CD14-positive monocyte (primary cell): ENCODE results near the gene YJU2. TPM values are rescaled to one million over a fixed set of nuclear protein-coding genes. Genes with fewer than 3 reads are reported as not detected.
"Not testable (repeated sequence)": the region's sequence is repeated elsewhere in the genome, so short reads cannot be mapped to it uniquely, and the experiment has no call there.

ENCODE experiments used
- DNase-seq, 3 donors: peaks; one replicate each; pipeline ENCODE4 v3.0.0-alpha.2; 2011 to 2022
- H2AFZ ChIP-seq: 2 replicates; pipeline ENCODE4 v1.6.0; 2012; ENCODE audit warnings: mild to moderate bottlenecking, low read depth, low read length, inconsistent platforms; ENCODE audit not compliant: insufficient read depth, poor library complexity, severe bottlenecking
- H3K27ac ChIP-seq, 2 donors: 1 replicate in 1 of 2; 2 replicates in 1 of 2; pipeline ENCODE4 v1.5.1; 2012 to 2013; ENCODE audit warnings: low read length in 2 of 2, control low read depth in 1 of 2, inconsistent platforms in 1 of 2, low read depth in 1 of 2, mild to moderate bottlenecking in 1 of 2
- H3K27me3 ChIP-seq, 2 donors: one replicate each; pipeline versions ENCODE4 v1.6.0 to v1.6.1; 2011 to 2013; ENCODE audit warnings: low read length in 2 of 2; ENCODE audit not compliant: control insufficient read depth in 2 of 2, insufficient read depth in 2 of 2
- H3K36me3 ChIP-seq, 2 donors: replicated peaks in 1 of 2; 1 replicate in 1 of 2; 2 replicates in 1 of 2; pipeline versions ENCODE4 v1.5.1 to v1.6.1; 2012 to 2013; ENCODE audit warnings: low read length in 2 of 2, control low read depth in 1 of 2, inconsistent platforms in 1 of 2, mild to moderate bottlenecking in 1 of 2; ENCODE audit not compliant: insufficient read depth in 2 of 2, control insufficient read depth in 1 of 2
- H3K4me1 ChIP-seq, 2 donors: 1 replicate in 1 of 2; 2 replicates in 1 of 2; pipeline versions ENCODE4 v1.5.1 to v1.6.1; 2012 to 2013; ENCODE audit warnings: low read length in 2 of 2, control low read depth in 1 of 2, inconsistent platforms in 1 of 2, mild to moderate bottlenecking in 1 of 2, moderate library complexity in 1 of 2; ENCODE audit not compliant: insufficient read depth in 2 of 2, control insufficient read depth in 1 of 2
- H3K4me2 ChIP-seq: replicated peaks from 2 replicates; pipeline ENCODE3; 2012; ENCODE audit warnings: low read length, moderate library complexity, mild to moderate bottlenecking; ENCODE audit not compliant: poor library complexity, severe bottlenecking; ENCODE audit errors: extremely low read depth
- H3K4me3 ChIP-seq, 3 experiments: fragments of 200-600 bp in 1 of 3; sonication (generic) in 1 of 3; replicated peaks in 1 of 3; 1 replicate in 2 of 3; 2 replicates in 1 of 3; pipeline ENCODE4 v1.5.1; 2011 to 2013; ENCODE audit warnings: low read length in 3 of 3, mild to moderate bottlenecking in 3 of 3, control low read depth in 2 of 3, low read depth in 2 of 3, inconsistent platforms in 1 of 3, moderate library complexity in 1 of 3
- H3K79me2 ChIP-seq: 2 replicates; pipeline ENCODE4 v1.6.0; 2012; ENCODE audit warnings: mild to moderate bottlenecking, control low read depth, inconsistent platforms, low read length, moderate library complexity; ENCODE audit not compliant: insufficient read depth
- H3K9ac ChIP-seq: 2 replicates; pipeline ENCODE4 v1.6.0; 2017; ENCODE audit warnings: low read length, mild to moderate bottlenecking; ENCODE audit not compliant: insufficient read depth, poor library complexity, severe bottlenecking
- H3K9me3 ChIP-seq, 2 donors: replicated peaks in 1 of 2; 1 replicate in 1 of 2; 2 replicates in 1 of 2; pipeline versions ENCODE4 v1.5.1 to v1.6.1; 2012 to 2013; ENCODE audit warnings: low read length in 2 of 2, control low read depth in 1 of 2; ENCODE audit not compliant: control insufficient read depth in 1 of 2, insufficient read depth in 1 of 2
- H4K20me1 ChIP-seq: 2 replicates; pipeline ENCODE4 v1.6.0; 2012; ENCODE audit warnings: mild to moderate bottlenecking, low read length, control low read depth, moderate library complexity; ENCODE audit not compliant: insufficient read depth
- H3K27ac Mint-ChIP-seq, 7 donors: one replicate each; pipeline ENCODE4 v1.8.0; 2020; ENCODE audit warnings: mild to moderate bottlenecking in 7 of 7, mixed read lengths in 7 of 7, moderate library complexity in 6 of 7, inconsistent platforms in 2 of 7
- H3K27me3 Mint-ChIP-seq, 3 donors: one replicate each; pipeline ENCODE4 v1.8.0; 2021 to 2022; ENCODE audit warnings: low read depth in 3 of 3, mild to moderate bottlenecking in 3 of 3, mixed read lengths in 3 of 3, moderate library complexity in 3 of 3, inconsistent platforms in 1 of 3
- H3K36me3 Mint-ChIP-seq, 2 donors: one replicate each; pipeline ENCODE4 v1.8.0; 2020; ENCODE audit warnings: mixed read lengths in 2 of 2, inconsistent platforms in 1 of 2, mild to moderate bottlenecking in 1 of 2
- H3K4me1 Mint-ChIP-seq: one replicate; pipeline ENCODE4 v1.8.0; 2020; ENCODE audit warnings: mild to moderate bottlenecking, mixed read lengths
- H3K4me3 Mint-ChIP-seq, 2 donors: one replicate each; pipeline ENCODE4 v1.8.0; 2020; ENCODE audit warnings: mild to moderate bottlenecking in 2 of 2, mixed read lengths in 2 of 2, moderate library complexity in 1 of 2
- H3K9me3 Mint-ChIP-seq, 7 donors: one replicate each; pipeline ENCODE4 v1.8.0; 2020 to 2022; ENCODE audit warnings: mixed read lengths in 7 of 7, mild to moderate bottlenecking in 6 of 7, moderate library complexity in 6 of 7, inconsistent platforms in 2 of 7
- WGBS: methylation state at CpG from one replicate; pipeline ENCODE4 v1.1.5; 2013; ENCODE audit warnings: missing lambda C conversion rate; ENCODE audit not compliant: insufficient coverage; 5-methylcytosine and 5-hydroxymethylcytosine counted together
- intact Hi-C, 2 donors: fragments of 100-400 bp; cut with micrococcal nuclease; formaldehyde crosslinking; loops; one replicate each; pipeline versions ENCODE4 v1.15.0 to v1.15.1; 2023
- polyA plus RNA-seq, 3 donors: library from polyadenylated mRNA; depleted of rRNA in 1 of 3; unstranded in 2 of 3; stranded (reverse) in 1 of 3; fragments of 300-500 nt in 2 of 3; fragments of >200 nt in 1 of 3; fragmentation: Illumina TruSeq in 2 of 3; gene quantifications; 1 replicate in 2 of 3; 2 replicates in 1 of 3; pipeline ENCODE4 v1.2.3, GENCODE V29; 2012 to 2021
- TF ChIP-seq, protein P1 (sequence below): fragments of 200-600 bp; IDR thresholded peaks from one replicate; pipeline ENCODE4 v1.8.0; 2022; ENCODE audit warnings: antibody characterized with exemption, mild to moderate bottlenecking

YJU2 gene
- polyA plus RNA-seq, 3 donors = 8.6 to 19.3 (median 13.4) TPM

DNA sequence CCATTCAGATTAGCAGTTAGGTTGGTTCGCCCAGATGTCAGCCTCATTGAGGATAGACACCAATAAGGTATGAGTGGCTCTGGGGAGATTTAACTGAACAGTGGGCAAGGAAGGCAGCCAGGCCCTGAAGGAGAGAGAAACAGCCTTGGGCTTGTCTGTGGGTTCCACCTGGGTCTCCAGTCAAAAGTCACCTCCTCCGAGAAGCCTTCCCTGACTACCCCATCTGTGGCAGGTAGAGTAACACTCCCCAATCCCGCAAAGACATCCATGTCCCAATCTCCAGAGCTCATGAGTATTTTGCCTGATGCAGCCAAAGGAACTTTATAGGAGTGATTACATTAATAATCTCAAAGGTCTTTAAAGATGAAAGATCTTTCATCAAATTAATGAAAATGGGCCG lies 8.0 kb upstream of the YJU2 start:
- DNase-seq = no peak
- Histone ChIP-seq H3K4me1 (no peaks in the 10 kb centered on the region), H2AFZ (no peak overlapping the region), H3K36me3 (no peaks in the 10 kb centered on the region), H3K4me2 (no peak overlapping the region), H3K9me3 (peaks cover 14 to 21% of the 10 kb centered on the region in 2 donors), H4K20me1 (no peaks in the 10 kb centered on the region), H3K9ac (no peak overlapping the region), H3K79me2 (no peaks in the 10 kb centered on the region), H3K27me3 (no peaks in the 10 kb centered on the region), H3K4me3 (no peak overlapping the region), H3K27ac (no peak overlapping the region)
- peaks cover 8 to 27% (median 19%) of the 10 kb centered on the region in 7 donors for H3K9me3 Mint-ChIP-seq
- H3K27me3 Mint-ChIP-seq = peaks cover 6 to 11% (median 7%) of the 10 kb centered on the region in 3 donors
- H3K4me1 Mint-ChIP-seq = peaks cover 4% of the 10 kb centered on the region
- no peaks in the 10 kb centered on the region for H3K36me3 Mint-ChIP-seq
- H3K27ac Mint-ChIP-seq = no peak overlapping the region
- 88% methylated on average over 1 of the region's 4 CpGs for WGBS
- intact Hi-C loops = no loop called here
- TF ChIP-seq, protein P1, sequence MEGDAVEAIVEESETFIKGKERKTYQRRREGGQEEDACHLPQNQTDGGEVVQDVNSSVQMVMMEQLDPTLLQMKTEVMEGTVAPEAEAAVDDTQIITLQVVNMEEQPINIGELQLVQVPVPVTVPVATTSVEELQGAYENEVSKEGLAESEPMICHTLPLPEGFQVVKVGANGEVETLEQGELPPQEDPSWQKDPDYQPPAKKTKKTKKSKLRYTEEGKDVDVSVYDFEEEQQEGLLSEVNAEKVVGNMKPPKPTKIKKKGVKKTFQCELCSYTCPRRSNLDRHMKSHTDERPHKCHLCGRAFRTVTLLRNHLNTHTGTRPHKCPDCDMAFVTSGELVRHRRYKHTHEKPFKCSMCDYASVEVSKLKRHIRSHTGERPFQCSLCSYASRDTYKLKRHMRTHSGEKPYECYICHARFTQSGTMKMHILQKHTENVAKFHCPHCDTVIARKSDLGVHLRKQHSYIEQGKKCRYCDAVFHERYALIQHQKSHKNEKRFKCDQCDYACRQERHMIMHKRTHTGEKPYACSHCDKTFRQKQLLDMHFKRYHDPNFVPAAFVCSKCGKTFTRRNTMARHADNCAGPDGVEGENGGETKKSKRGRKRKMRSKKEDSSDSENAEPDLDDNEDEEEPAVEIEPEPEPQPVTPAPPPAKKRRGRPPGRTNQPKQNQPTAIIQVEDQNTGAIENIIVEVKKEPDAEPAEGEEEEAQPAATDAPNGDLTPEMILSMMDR = no peak
- H3K4me3 Mint-ChIP-seq = no peak overlapping the region

DNA sequence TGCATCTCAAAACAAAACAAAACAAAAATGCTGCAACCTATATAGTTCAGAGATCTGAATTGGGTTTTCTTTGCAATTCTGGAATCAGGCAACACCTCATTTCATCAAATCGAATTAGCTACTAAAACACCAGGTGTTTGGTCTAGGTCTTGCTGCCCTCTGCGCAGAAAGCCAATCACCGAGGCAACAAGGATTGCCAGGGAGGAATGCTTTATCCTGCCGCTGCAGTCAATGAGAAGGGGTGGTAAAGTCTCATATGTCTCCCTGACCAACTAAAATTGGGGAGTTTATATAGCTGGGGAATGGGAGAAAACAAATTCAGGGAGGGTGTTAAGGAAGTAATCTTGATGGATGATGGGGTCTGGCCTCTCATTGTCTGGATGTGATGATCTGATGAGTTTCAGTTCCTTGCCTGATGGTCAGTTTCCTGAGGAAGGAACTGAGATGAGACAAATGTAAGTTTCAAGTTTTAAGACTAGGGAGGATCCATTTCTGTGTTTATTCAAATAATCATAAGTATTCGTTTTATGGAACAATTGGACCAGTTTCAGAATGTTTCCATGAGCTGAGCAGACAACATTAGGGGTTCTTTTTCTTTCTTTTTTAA lies 5.0 kb upstream of the YJU2 start:
- no peaks in the 10 kb centered on the region for H3K36me3 ChIP-seq
- no peak overlapping the region for H3K9ac ChIP-seq
- TF ChIP-seq, protein P1 = no peak
- no peaks in the 10 kb centered on the region for H3K79me2 ChIP-seq
- intact Hi-C loops = loop anchor here in 1 of 2 donors (10.0 kb wide), 1 partner anchor 93 kb away; the partner anchor contains the start of gene STAP2
- H3K4me1 ChIP-seq = peaks cover 7% of the 10 kb centered on the region in 2 donors
- no peak overlapping the region for H3K27ac ChIP-seq
- Mint-ChIP-seq H3K27me3 (peaks cover 2 to 5% (median 3%) of the 10 kb centered on the region in 3 donors), H3K27ac (peak overlapping the region in 1 of 7 donors; percentile 15), H3K4me3 (no peak overlapping the region), H3K9me3 (peaks cover 8 to 27% (median 19%) of the 10 kb centered on the region in 7 donors), H3K36me3 (no peaks in the 10 kb centered on the region), H3K4me1 (peaks cover 8% of the 10 kb centered on the region)
- H2AFZ ChIP-seq = no peak overlapping the region
- no peak for DNase-seq
- no peak overlapping the region for H3K4me3 ChIP-seq
- H3K9me3 ChIP-seq = peaks cover 14 to 21% of the 10 kb centered on the region in 2 donors
- WGBS = no CpG with 5 or more reads among the region's 5 CpGs
- no peaks in the 10 kb centered on the region for H4K20me1 ChIP-seq
- no peak overlapping the region for H3K4me2 ChIP-seq
- H3K27me3 ChIP-seq = no peaks in the 10 kb centered on the region

DNA sequence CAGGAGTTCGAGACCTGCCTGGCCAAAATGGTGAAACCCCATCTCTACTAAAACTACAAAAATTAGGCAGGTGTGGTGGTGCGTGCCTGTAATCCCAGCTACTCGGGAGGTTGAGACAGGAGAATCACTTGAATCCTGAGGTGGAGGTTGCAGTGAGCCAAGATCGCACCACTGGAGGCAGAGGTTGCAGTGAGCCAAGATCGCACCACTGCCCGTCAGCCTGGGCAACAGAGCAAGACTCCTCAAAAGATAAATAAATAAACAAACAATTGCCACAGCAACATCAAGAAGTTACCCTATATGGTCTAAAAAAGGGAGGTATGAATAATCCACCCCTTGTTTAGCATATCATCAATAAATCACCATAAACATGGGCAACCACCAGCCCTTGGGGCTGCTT lies 942 bp upstream of the YJU2 start:
- H3K27me3 Mint-ChIP-seq, H3K27me3 ChIP-seq, H3K4me3 Mint-ChIP-seq, H3K79me2 ChIP-seq, DNase-seq, H4K20me1 ChIP-seq: not testable (repeated sequence)
- peak overlapping the region in 1 of 2 donors; percentile 100 for H3K27ac ChIP-seq
- peaks cover 13 to 14% of the 10 kb centered on the region in 2 donors for H3K4me1 ChIP-seq
- WGBS = 89% methylated on average over 3 of the region's 6 CpGs
- peaks cover 18 to 23% of the 10 kb centered on the region in 2 donors for H3K36me3 ChIP-seq
- Mint-ChIP-seq H3K4me1 (peaks cover 13% of the 10 kb centered on the region), H3K9me3 (peaks cover 8 to 26% (median 18%) of the 10 kb centered on the region in 7 donors), H3K36me3 (peaks cover 22 to 26% of the 10 kb centered on the region in 2 donors), H3K27ac (peak overlapping the region in 2 of 7 donors; percentile 100)
- intact Hi-C loops = loop anchor here (5.0 to 10.0 kb wide), 5 partner anchors 89 to 226 kb away; partner anchors contain the start of genes HDGFL2 (in 1 of the 2), MPND (in 1 of the 2), STAP2 (in 1 of the 2) and UBXN6 (in 1 of the 2)
- peak overlapping the region; percentile 78 for H3K4me2 ChIP-seq
- H3K4me3 ChIP-seq = peak overlapping the region in 1 of 3 experiments; percentile 84
- H3K9ac ChIP-seq = peak overlapping the region; percentile 93
- H3K9me3 ChIP-seq = peaks cover 12 to 17% of the 10 kb centered on the region in 2 donors
- H2AFZ ChIP-seq = peak overlapping the region; percentile 97
